PC-3 (cell line): ENCODE data around the gene PLD1. TPM values are rescaled to one million over a fixed set of nuclear protein-coding genes. Genes with fewer than 3 reads are reported as not detected.

Experiments used
- ATAC-seq: fragments of 200-7000 bp; cut with Tn5 transposase; 2 replicates; pipeline ENCODE4 v1.9.1; 2020; ENCODE audit warnings: mild to moderate bottlenecking, moderate library complexity
- BruUV-seq: library from RNA; stranded (reverse); fragments of 400-500 nt; replicated peaks from 2 replicates; lab custom pipeline; 2021; lab: Mats Ljungman, UMichigan
- CTCF ChIA-PET: fragments of 300-600 bp; sonication (Branson Sonifier 250); formaldehyde crosslinking; loops from one replicate; lab custom pipeline; 2022; ENCODE audit warnings: antibody characterized with exemption; lab: Charles Lee
- POLR2A ChIA-PET: fragments of 300-600 bp; sonication (Branson Sonifier 250); formaldehyde crosslinking; loops from one replicate; lab custom pipeline; 2022; ENCODE audit warnings: antibody characterized with exemption; ENCODE audit not compliant: unreplicated experiment; lab: Charles Lee
- DNase-seq: peaks from one replicate; pipeline ENCODE4 v3.0.0-alpha.2; 2015
- H2AFZ ChIP-seq: fragments of 300-600 bp; sonication (generic); 2 replicates; pipeline ENCODE4 v1.6.0; 2016; ENCODE audit warnings: antibody characterized with exemption, low read length
- H3F3A ChIP-seq: fragments of 300-600 bp; sonication (generic); one replicate; pipeline ENCODE4 v1.6.0; 2017; ENCODE audit warnings: antibody characterized with exemption, low read length, control low read depth, mild to moderate bottlenecking; ENCODE audit not compliant: unreplicated experiment
- H3K27ac ChIP-seq: fragments of 300-600 bp; sonication (generic); 2 replicates; pipeline ENCODE4 v1.5.1; 2016; ENCODE audit warnings: mild to moderate bottlenecking, low read length
- H3K27me3 ChIP-seq: fragments of 300-600 bp; sonication (generic); 2 replicates; pipeline ENCODE4 v1.6.1; 2016; ENCODE audit warnings: low read length, mixed read lengths
- H3K36me3 ChIP-seq: fragments of 300-600 bp; sonication (generic); 2 replicates; pipeline ENCODE4 v1.6.1; 2016; ENCODE audit warnings: low read depth, mixed run types, low read length, mixed read lengths
- H3K4me1 ChIP-seq: fragments of 300-600 bp; sonication (generic); 2 replicates; pipeline ENCODE4 v1.5.1; 2016; ENCODE audit warnings: low read length; ENCODE audit not compliant: insufficient read depth
- H3K4me2 ChIP-seq: fragments of 300-600 bp; sonication (generic); 2 replicates; pipeline ENCODE4 v1.6.0; 2016; ENCODE audit warnings: low read length
- H3K4me3 ChIP-seq: fragments of 300-600 bp; sonication (generic); 2 replicates; pipeline ENCODE4 v1.5.1; 2016; ENCODE audit warnings: mild to moderate bottlenecking, low read length, mixed read lengths
- H3K79me2 ChIP-seq: fragments of 300-600 bp; sonication (generic); 2 replicates; pipeline ENCODE4 v1.6.1; 2017; ENCODE audit warnings: low read length, mixed read lengths
- H3K9ac ChIP-seq: fragments of 300-600 bp; sonication (generic); 2 replicates; pipeline ENCODE4 v1.6.0; 2016; ENCODE audit warnings: mild to moderate bottlenecking, low read length
- H3K9me2 ChIP-seq: fragments of 300-600 bp; sonication (generic); replicated peaks from 2 replicates; pipeline ENCODE4 v1.6.1; 2016; ENCODE audit warnings: mixed run types, low read length, mixed read lengths
- H3K9me3 ChIP-seq: fragments of 300-600 bp; sonication (generic); 2 replicates; pipeline ENCODE4 v1.6.1; 2016; ENCODE audit warnings: low read length, mixed read lengths
- H4K20me1 ChIP-seq: fragments of 300-600 bp; sonication (generic); 2 replicates; pipeline ENCODE4 v1.6.1; 2016; ENCODE audit warnings: low read length, mixed read lengths
- EZH2 ChIP-seq: fragments of 300-600 bp; sonication (generic); IDR thresholded peaks from one replicate; pipeline ENCODE4 v1.6.1; 2017; ENCODE audit warnings: antibody characterized with exemption, mild to moderate bottlenecking, low read length; ENCODE audit not compliant: unreplicated experiment
- EZH2phosphoT487 ChIP-seq: fragments of 300-600 bp; sonication (generic); IDR thresholded peaks from 2 replicates; pipeline ENCODE4 v1.6.1; 2018; ENCODE audit warnings: mild to moderate bottlenecking, antibody characterized with exemption, low read length, borderline replicate concordance
- intact Hi-C: fragments of 100-400 bp; cut with micrococcal nuclease; formaldehyde crosslinking; loops from 2 replicates; pipeline ENCODE4 v1.9.0; 2023
- total RNA-seq: library from RNA; depleted of rRNA; stranded (reverse); fragments of >200 nt; gene quantifications from 2 replicates; pipeline ENCODE4 v1.2.3, GENCODE V29; 2014
- TF ChIP-seq, protein P1 (sequence below): fragments of 300-600 bp; sonication (generic); conservative IDR thresholded peaks from 2 replicates; pipeline ENCODE4 v1.5.1; 2017; ENCODE audit warnings: antibody characterized with exemption, low read depth, mild to moderate bottlenecking, low read length

The PLD1 gene
- total RNA-seq, 1 experiment from 2014 or later = 7.3 TPM

DNA sequence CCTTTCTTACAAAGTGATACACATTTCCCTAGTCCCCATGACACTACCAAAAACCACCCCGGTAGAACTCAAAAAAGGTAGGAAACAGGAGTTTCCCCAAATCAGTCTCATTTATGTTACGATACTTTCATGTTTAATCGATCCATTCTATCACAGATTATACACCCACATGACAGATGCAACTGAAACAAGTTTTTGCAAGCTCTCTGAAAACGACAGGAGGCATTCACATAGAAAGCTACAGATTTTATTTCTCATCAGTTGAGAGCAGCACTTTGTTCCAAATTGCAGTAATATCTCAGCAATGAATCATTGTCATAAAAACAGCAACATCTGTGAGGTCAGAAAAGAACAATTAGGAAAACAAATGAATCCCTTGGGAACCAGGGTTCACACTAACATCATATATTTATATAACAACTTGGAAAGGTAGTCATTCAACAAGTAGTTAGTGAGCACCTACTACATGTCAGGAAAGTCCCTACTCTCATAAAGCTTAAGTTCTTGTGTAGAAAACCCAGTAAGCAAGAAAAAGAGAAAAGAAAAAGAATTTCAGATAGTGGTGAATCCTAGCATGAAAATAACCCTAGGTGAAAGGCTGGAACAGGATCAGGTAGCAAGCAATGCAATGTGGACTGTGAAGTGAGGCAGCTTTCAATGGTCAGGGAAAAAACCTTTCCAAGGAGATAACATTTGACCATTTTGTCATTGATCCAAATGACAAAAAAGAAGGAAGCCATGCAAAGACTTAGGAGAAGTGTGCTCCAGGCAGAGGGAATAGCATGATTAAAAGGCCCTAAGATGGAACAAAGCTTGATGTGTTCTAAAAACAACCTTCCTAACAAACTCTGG is 8.3 kb downstream of the PLD1 start:
- POLR2A ChIA-PET = interaction anchor here (0.6 to 1.3 kb wide), 5 partner anchors 8 to 152 kb away, joined by 3 to 10 read pairs (median 4); partner anchors contain the start of gene PLD1
- ATAC-seq = peak; percentile 48

DNA sequence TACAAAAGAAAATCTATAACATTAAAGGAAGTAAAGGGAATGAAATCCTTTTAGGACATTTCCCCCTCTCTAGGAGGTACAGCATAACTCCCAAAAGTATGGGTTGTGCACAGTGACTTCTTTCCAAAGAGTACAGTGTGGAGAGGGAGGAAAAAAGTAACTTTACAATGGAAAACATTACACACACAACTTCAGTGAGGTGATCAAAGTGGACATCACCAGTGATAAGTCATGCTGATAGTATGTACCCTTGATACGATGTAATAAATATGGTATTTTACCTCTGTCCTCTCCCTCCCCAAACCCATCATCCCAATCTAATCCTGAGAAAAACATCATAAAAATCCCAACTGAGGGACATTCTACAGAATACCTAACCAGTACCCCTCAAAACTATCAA is 10.8 kb downstream of the PLD1 start:
- TF ChIP-seq EZH2 (no peak), EZH2phosphoT487 (no peak)
- TF ChIP-seq, protein P1, sequence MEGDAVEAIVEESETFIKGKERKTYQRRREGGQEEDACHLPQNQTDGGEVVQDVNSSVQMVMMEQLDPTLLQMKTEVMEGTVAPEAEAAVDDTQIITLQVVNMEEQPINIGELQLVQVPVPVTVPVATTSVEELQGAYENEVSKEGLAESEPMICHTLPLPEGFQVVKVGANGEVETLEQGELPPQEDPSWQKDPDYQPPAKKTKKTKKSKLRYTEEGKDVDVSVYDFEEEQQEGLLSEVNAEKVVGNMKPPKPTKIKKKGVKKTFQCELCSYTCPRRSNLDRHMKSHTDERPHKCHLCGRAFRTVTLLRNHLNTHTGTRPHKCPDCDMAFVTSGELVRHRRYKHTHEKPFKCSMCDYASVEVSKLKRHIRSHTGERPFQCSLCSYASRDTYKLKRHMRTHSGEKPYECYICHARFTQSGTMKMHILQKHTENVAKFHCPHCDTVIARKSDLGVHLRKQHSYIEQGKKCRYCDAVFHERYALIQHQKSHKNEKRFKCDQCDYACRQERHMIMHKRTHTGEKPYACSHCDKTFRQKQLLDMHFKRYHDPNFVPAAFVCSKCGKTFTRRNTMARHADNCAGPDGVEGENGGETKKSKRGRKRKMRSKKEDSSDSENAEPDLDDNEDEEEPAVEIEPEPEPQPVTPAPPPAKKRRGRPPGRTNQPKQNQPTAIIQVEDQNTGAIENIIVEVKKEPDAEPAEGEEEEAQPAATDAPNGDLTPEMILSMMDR = no peak
- Histone ChIP-seq H2AFZ (no peak overlapping the region), H4K20me1 (no peaks in the 10 kb centered on the region), H3K79me2 (peaks cover 13% of the 10 kb centered on the region), H3F3A (no peaks in the 10 kb centered on the region), H3K4me1 (peaks cover 35% of the 10 kb centered on the region), H3K9ac (no peak overlapping the region), H3K27ac (no peak overlapping the region), H3K4me2 (no peak overlapping the region), H3K9me2 (no peaks in the 10 kb centered on the region), H3K36me3 (no peaks in the 10 kb centered on the region), H3K4me3 (no peak overlapping the region), H3K9me3 (no peaks in the 10 kb centered on the region), H3K27me3 (no peaks in the 10 kb centered on the region)
- DNase-seq (no peak), ATAC-seq (no peak)
- ChIA-PET POLR2A (no interaction called here), CTCF (no interaction called here)
- no TSS peak for BruUV-seq
- intact Hi-C loops = no loop called here

More for the DNA sequence above, 8.3 kb downstream of the PLD1 start:
- H3K9me2 ChIP-seq = no peaks in the 10 kb centered on the region
- H3K27ac ChIP-seq = peak overlapping the region; percentile 95
- BruUV-seq = TSS peak; percentile 75
- no peak overlapping the region for H2AFZ ChIP-seq
- H3F3A ChIP-seq = no peaks in the 10 kb centered on the region
- CTCF ChIA-PET = interaction anchor here (0.5 kb wide), 1 partner anchor 31 kb away, joined by 4 read pairs; no protein-coding TSS in a partner anchor
- no peaks in the 10 kb centered on the region for H3K9me3 ChIP-seq
- H3K27me3 ChIP-seq = no peaks in the 10 kb centered on the region
- peaks cover 25% of the 10 kb centered on the region for H3K79me2 ChIP-seq
- DNase-seq = peak; percentile 88
- no peaks in the 10 kb centered on the region for H3K36me3 ChIP-seq
- H4K20me1 ChIP-seq = no peaks in the 10 kb centered on the region
- H3K9ac ChIP-seq = peak overlapping the region; percentile 77
- no peak overlapping the region for H3K4me3 ChIP-seq
- peak overlapping the region; percentile 44 for H3K4me2 ChIP-seq
- intact Hi-C loops = no loop called here
- peaks cover 58% of the 10 kb centered on the region for H3K4me1 ChIP-seq
- TF ChIP-seq EZH2phosphoT487 (no peak), EZH2 (no peak)
- TF ChIP-seq, protein P1 = no peak
